Large intestine (tissue), 3 donors: ENCODE data around the gene DET1. TPM values are rescaled to one million over a fixed set of nuclear protein-coding genes. Genes with fewer than 3 reads are reported as not detected.
A peak's percentile ranks its signal among the peaks of the same experiment; 100 is the strongest.
"Not testable (repeated sequence)": the region's sequence is repeated elsewhere in the genome, so short reads cannot be mapped to it uniquely, and the experiment has no call there.

ENCODE experiments used
- DNase-seq, 2 donors: peaks; one replicate each; pipeline versions ENCODE4 v3.0.0 to v3.0.0-alpha.2; 2013
- H3K27ac ChIP-seq: one replicate; pipeline ENCODE4 v1.5.1; 2013; ENCODE audit warnings: low read length
- H3K27me3 ChIP-seq: 2 replicates; pipeline ENCODE4 v1.6.1; 2013; ENCODE audit warnings: low read length; ENCODE audit not compliant: control insufficient read depth, insufficient read depth
- H3K36me3 ChIP-seq: 2 replicates; pipeline ENCODE4 v1.6.1; 2013; ENCODE audit warnings: low read length; ENCODE audit not compliant: control insufficient read depth, insufficient read depth
- H3K4me1 ChIP-seq: one replicate; pipeline ENCODE4 v1.6.1; 2013; ENCODE audit warnings: low read length; ENCODE audit not compliant: control insufficient read depth, insufficient read depth
- H3K4me3 ChIP-seq: one replicate; pipeline ENCODE4 v1.5.1; 2013; ENCODE audit warnings: low read length
- H3K9me3 ChIP-seq: one replicate; pipeline ENCODE4 v1.6.1; 2013; ENCODE audit warnings: mild to moderate bottlenecking, low read depth, low read length, moderate library complexity; ENCODE audit not compliant: control insufficient read depth
- WGBS: methylation state at CpG from one replicate; pipeline ENCODE4 v1.1.5; 2013; ENCODE audit warnings: low lambda C conversion rate; ENCODE audit not compliant: insufficient coverage; 5-methylcytosine and 5-hydroxymethylcytosine counted together
- polyA plus RNA-seq: library from polyadenylated mRNA; unstranded; fragments of 120-200 nt; gene quantifications from one replicate; pipeline ENCODE4 v1.2.1, GENCODE V29; 2013

DET1 gene
- polyA plus RNA-seq, 1 donor: 12.1 TPM

- Histone ChIP-seq H3K9me3 (no peaks in the 10 kb centered on the region), H3K4me1 (no peaks in the 10 kb centered on the region), H3K27ac (no peak overlapping the region), H3K36me3 (peaks cover 7% of the 10 kb centered on the region), H3K27me3 (no peaks in the 10 kb centered on the region), H3K4me3 (no peak overlapping the region)
- WGBS: no CpG with 5 or more reads among the region's 10 CpGs
- DNase-seq: no peak
These were observed 61.7 kb downstream of the DET1 start for GRCh38 chr15:88484682-88485331.

- 88% methylated on average over 1 of the region's 1 CpG for WGBS
These were observed 64.2 kb downstream of the DET1 start for GRCh38 chr15:88482263-88482662.

GRCh38 chr15:88480981-88481380 is 65.5 kb downstream of the DET1 start:
- no peaks in the 10 kb centered on the region for H3K27me3 ChIP-seq
- peaks cover 38% of the 10 kb centered on the region for H3K36me3 ChIP-seq
- WGBS: no CpG with 5 or more reads among the region's 8 CpGs
- H3K9me3 ChIP-seq: no peaks in the 10 kb centered on the region
- H3K27ac ChIP-seq: no peak overlapping the region
- no peak overlapping the region for H3K4me3 ChIP-seq
- no peaks in the 10 kb centered on the region for H3K4me1 ChIP-seq
- no peak for DNase-seq

More at GRCh38 chr15:88482263-88482662, 64.2 kb downstream of the DET1 start:
- H3K36me3 ChIP-seq: peaks cover 27% of the 10 kb centered on the region
- H3K27me3 ChIP-seq: no peaks in the 10 kb centered on the region
- H3K4me1 ChIP-seq: no peaks in the 10 kb centered on the region
- no peak for DNase-seq
- H3K9me3 ChIP-seq: no peaks in the 10 kb centered on the region
- H3K4me3 ChIP-seq: no peak overlapping the region
- no peak overlapping the region for H3K27ac ChIP-seq

- Histone ChIP-seq H3K9me3 (no peaks in the 10 kb centered on the region), H3K27ac (no peak overlapping the region), H3K4me1 (no peaks in the 10 kb centered on the region), H3K4me3 (no peak overlapping the region), H3K27me3 (no peaks in the 10 kb centered on the region), H3K36me3 (peaks cover 47% of the 10 kb centered on the region)
- no peak for DNase-seq
- 100% methylated on average over 1 of the region's 3 CpGs for WGBS
These were observed 67.3 kb downstream of the DET1 start for GRCh38 chr15:88479169-88479568.

GRCh38 chr15:88477904-88478303 is 68.6 kb downstream of the DET1 start:
- H3K4me3 ChIP-seq: no peak overlapping the region
- no peak overlapping the region for H3K27ac ChIP-seq
- no peaks in the 10 kb centered on the region for H3K27me3 ChIP-seq
- no peaks in the 10 kb centered on the region for H3K4me1 ChIP-seq
- H3K36me3 ChIP-seq: peaks cover 53% of the 10 kb centered on the region
- WGBS: 100% methylated on average over 1 of the region's 5 CpGs
- no peaks in the 10 kb centered on the region for H3K9me3 ChIP-seq
- no peak for DNase-seq

- no peaks in the 10 kb centered on the region for H3K27me3 ChIP-seq
- no peaks in the 10 kb centered on the region for H3K9me3 ChIP-seq
- peaks cover 60% of the 10 kb centered on the region for H3K36me3 ChIP-seq
- WGBS: no CpG with 5 or more reads among the region's 7 CpGs
- DNase-seq: no peak
- no peak overlapping the region for H3K27ac ChIP-seq
- H3K4me1 ChIP-seq: no peaks in the 10 kb centered on the region
- no peak overlapping the region for H3K4me3 ChIP-seq
These were observed 69.4 kb downstream of the DET1 start for GRCh38 chr15:88477126-88477525.

- H3K27me3 ChIP-seq: no peaks in the 10 kb centered on the region
- no peak overlapping the region for H3K27ac ChIP-seq
- H3K4me1 ChIP-seq: no peaks in the 10 kb centered on the region
- peaks cover 63% of the 10 kb centered on the region for H3K36me3 ChIP-seq
- WGBS: 60% methylated on average over 1 of the region's 8 CpGs
- peak in 1 of 2 donors; percentile 27 for DNase-seq
- H3K9me3 ChIP-seq: no peaks in the 10 kb centered on the region
- no peak overlapping the region for H3K4me3 ChIP-seq
These were observed 69.8 kb downstream of the DET1 start for GRCh38 chr15:88476635-88477060.

- not testable (repeated sequence) for H3K27ac ChIP-seq, H3K4me1 ChIP-seq, H3K4me3 ChIP-seq, DNase-seq, H3K27me3 ChIP-seq, H3K9me3 ChIP-seq
- peaks cover 56% of the 10 kb centered on the region for H3K36me3 ChIP-seq
- WGBS: 100% methylated on average over 1 of the region's 4 CpGs
These were observed 72.7 kb downstream of the DET1 start for GRCh38 chr15:88473661-88474293.

- WGBS: 100% methylated on average over 1 of the region's 4 CpGs
- Histone ChIP-seq H3K27me3 (no peaks in the 10 kb centered on the region), H3K4me3 (no peak overlapping the region), H3K4me1 (no peaks in the 10 kb centered on the region), H3K9me3 (no peaks in the 10 kb centered on the region), H3K36me3 (peaks cover 44% of the 10 kb centered on the region), H3K27ac (no peak overlapping the region)
- DNase-seq: no peak
These were observed 74.3 kb downstream of the DET1 start for GRCh38 chr15:88472225-88472624.

GRCh38 chr15:88470625-88471372 is 75.7 kb downstream of the DET1 start:
- H3K27ac ChIP-seq: no peak overlapping the region
- no peak for DNase-seq
- WGBS: 91% methylated on average over 4 of the region's 6 CpGs
- no peak overlapping the region for H3K4me3 ChIP-seq
- H3K4me1 ChIP-seq: no peaks in the 10 kb centered on the region
- H3K36me3 ChIP-seq: peaks cover 31% of the 10 kb centered on the region
- no peaks in the 10 kb centered on the region for H3K27me3 ChIP-seq
- no peaks in the 10 kb centered on the region for H3K9me3 ChIP-seq
